ENCODE measurements around the gene HELZ. TPM values are rescaled to one million over a fixed set of nuclear protein-coding genes. Genes with fewer than 3 reads are reported as not detected.

The HELZ gene
- total and polyA plus RNA-seq, 2 of the 8 experiments (the other 6 are each of a cell fraction or from before 2014, with no cell fraction given) = 10.0 to 48.7 TPM

- Histone ChIP-seq H3K23ac (ENCODE audit: insufficient read length) (no peak overlapping the region), H4K20me1 (replicated peaks in 1 of 2; ENCODE audit: control insufficient read depth in 1 of 2, insufficient read depth in 2 of 2, low read length in 2 of 2) (no peaks in the 10 kb centered on the region), H2AFZ (ENCODE audit: low read length) (peak overlapping the region; percentile 85; the same call in 1 of the 2 replicates), H4K91ac (replicated peaks; ENCODE audit: insufficient read length, low read length) (no peak overlapping the region), H3K4me3 (ENCODE audit: extremely low read depth in 1 of 4, insufficient read depth in 2 of 4, low read depth in 3 of 4, low read length in 4 of 4) (no peak overlapping the region), H3K36me3 (ENCODE audit: control insufficient read depth in 2 of 4, insufficient read depth in 4 of 4, low read length in 3 of 4) (no peaks in the 10 kb centered on the region), H3K27ac (ENCODE audit: low read depth, low read length) (no peak overlapping the region), H3K9ac (replicated peaks in 1 of 4; ENCODE audit: extremely low read depth in 1 of 4, low read depth in 3 of 4, low read length in 3 of 4) (no peak overlapping the region), H4K5ac (ENCODE audit: insufficient read length, low read depth, low read length) (no peak overlapping the region), H2BK15ac (ENCODE audit: low read length) (no peak overlapping the region), H3K79me2 (ENCODE audit: control insufficient read depth in 1 of 2, insufficient read depth in 2 of 2, low read length in 2 of 2) (no peaks in the 10 kb centered on the region), H3K79me1 (ENCODE audit: low read depth, low read length) (no peaks in the 10 kb centered on the region), H4K8ac (ENCODE audit: extremely low read depth, insufficient read depth, low read length) (no peak overlapping the region), H3K27me3 (replicated peaks in 1 of 4; ENCODE audit: control insufficient read depth in 3 of 4, extremely low read depth in 1 of 4, insufficient read depth in 3 of 4, low read length in 3 of 4) (no peaks in the 10 kb centered on the region), H3K4me2 (ENCODE audit: insufficient read depth in 1 of 2, low read depth in 2 of 2, low read length in 2 of 2) (no peak overlapping the region), H3K4ac (replicated peaks; ENCODE audit: insufficient read length, low read depth, low read length) (no peak overlapping the region), H3K14ac (ENCODE audit: insufficient read length) (no peak overlapping the region), H3K23me2 (ENCODE audit: low read depth, low read length) (no peaks in the 10 kb centered on the region), H3K56ac (replicated peaks; ENCODE audit: insufficient read length, low read depth, low read length) (no peak overlapping the region), H2AK5ac (ENCODE audit: low read depth, low read length) (no peak overlapping the region), H2BK120ac (replicated peaks; ENCODE audit: low read depth, low read length) (no peak overlapping the region), H3K4me1 (replicated peaks in 1 of 4; ENCODE audit: control insufficient read depth in 3 of 4, insufficient read depth in 4 of 4, low read length in 3 of 4) (peaks cover 2 to 13% (median 4%) of the 10 kb centered on the region in 4 experiments; a peak in 3 of 7 replicates), H2BK5ac (ENCODE audit: low read depth, low read length) (no peak overlapping the region), H2BK12ac (ENCODE audit: low read depth, low read length) (no peak overlapping the region), H3K18ac (ENCODE audit: extremely low read depth, low read length) (no peak overlapping the region), H3K9me3 (ENCODE audit: insufficient read depth in 2 of 2, low read depth in 1 of 2, low read length in 1 of 2) (no peaks in the 10 kb centered on the region), H2BK20ac (ENCODE audit: low read length) (no peak overlapping the region)
- DNase-seq (ENCODE audit: low read depth in 1 of 2, low spot score in 2 of 2) = no peak
- 89% methylated on average over 10 of the region's 10 CpGs; no CpG with 5 or more reads in 1 of the 2 experiments for WGBS, 2 experiments (ENCODE audit: extremely low coverage in 1 of 2, insufficient coverage in 1 of 2, insufficient read length in 1 of 2, insufficient replicate concordance in 2 of 2, low coverage in 1 of 2, low lambda C conversion rate in 2 of 2, missing lambda C conversion rate in 1 of 2)
- no peak for FAIRE-seq
- ChIA-PET POLR2A (ENCODE audit: partially characterized antibody) (interaction anchor here (0.5 to 1.3 kb wide), 2 partner anchors 15 to 352 kb away, joined by 3 read pairs; no protein-coding TSS in a partner anchor), CTCF (ENCODE audit: partially characterized antibody) (interaction anchor here (0.6 to 18.9 kb wide), 2 partner anchors 14 to 23 kb away, joined by 3 to 253 read pairs; no protein-coding TSS in a partner anchor)
- no peak for TF ChIP-seq CHD2 (IDR thresholded peaks at IDR 0.05; ENCODE audit: low read length)
- no peak for TF ChIP-seq KDM1A (IDR thresholded peaks at IDR 0.05; ENCODE audit: borderline replicate concordance, low read length)
- TF ChIP-seq JUN (IDR thresholded peaks at IDR 0.05; ENCODE audit: low read depth, low read length) = no peak
- TF ChIP-seq, protein P1, sequence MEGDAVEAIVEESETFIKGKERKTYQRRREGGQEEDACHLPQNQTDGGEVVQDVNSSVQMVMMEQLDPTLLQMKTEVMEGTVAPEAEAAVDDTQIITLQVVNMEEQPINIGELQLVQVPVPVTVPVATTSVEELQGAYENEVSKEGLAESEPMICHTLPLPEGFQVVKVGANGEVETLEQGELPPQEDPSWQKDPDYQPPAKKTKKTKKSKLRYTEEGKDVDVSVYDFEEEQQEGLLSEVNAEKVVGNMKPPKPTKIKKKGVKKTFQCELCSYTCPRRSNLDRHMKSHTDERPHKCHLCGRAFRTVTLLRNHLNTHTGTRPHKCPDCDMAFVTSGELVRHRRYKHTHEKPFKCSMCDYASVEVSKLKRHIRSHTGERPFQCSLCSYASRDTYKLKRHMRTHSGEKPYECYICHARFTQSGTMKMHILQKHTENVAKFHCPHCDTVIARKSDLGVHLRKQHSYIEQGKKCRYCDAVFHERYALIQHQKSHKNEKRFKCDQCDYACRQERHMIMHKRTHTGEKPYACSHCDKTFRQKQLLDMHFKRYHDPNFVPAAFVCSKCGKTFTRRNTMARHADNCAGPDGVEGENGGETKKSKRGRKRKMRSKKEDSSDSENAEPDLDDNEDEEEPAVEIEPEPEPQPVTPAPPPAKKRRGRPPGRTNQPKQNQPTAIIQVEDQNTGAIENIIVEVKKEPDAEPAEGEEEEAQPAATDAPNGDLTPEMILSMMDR (IDR thresholded peaks at IDR 0.05; ENCODE audit: control extremely low read depth in 1 of 3, insufficient read depth in 1 of 3, low read depth in 1 of 3, low read length in 3 of 3) = no peak
- no peak for TF ChIP-seq JUND (IDR thresholded peaks at IDR 0.05; ENCODE audit: low read length)
These were observed 33.4 kb upstream of the HELZ start for GRCh38 chr17:67278363-67278762.
